HT-29 (cell line): ENCODE measurements around the gene GRHL3. TPM values are rescaled to one million over a fixed set of nuclear protein-coding genes. Genes with fewer than 3 reads are reported as not detected.

ENCODE experiments used
- DNase-seq: peaks from one replicate; pipeline ENCODE4 v3.0.0-alpha.2; 2015; ENCODE audit warnings: low spot score
- total RNA-seq: library from RNA; depleted of rRNA; stranded (reverse); fragments of >200 nt; shearing (Covaris generic); gene quantifications from 2 replicates; pipeline ENCODE4 v1.2.3, GENCODE V29; 2014

The GRHL3 gene
- total RNA-seq, 1 experiment from 2014 or later = 5.5 TPM

- no peak for DNase-seq
These were observed 53.9 kb downstream of the GRHL3 start for GRCh38 chr1:24373044-24373443.

GRCh38 chr1:24373710-24374109, 54.6 kb downstream of the GRHL3 start:
- DNase-seq = no peak

- peak; percentile 50 for DNase-seq
These were observed 56.0 kb downstream of the GRHL3 start for GRCh38 chr1:24374891-24375786.

- no peak for DNase-seq
These were observed 60.7 kb downstream of the GRHL3 start for GRCh38 chr1:24379733-24380315.

GRCh38 chr1:24380508-24380907, 61.4 kb downstream of the GRHL3 start:
- no peak for DNase-seq

GRCh38 chr1:24381256-24381655, 62.1 kb downstream of the GRHL3 start:
- no peak for DNase-seq

- DNase-seq = no peak
These were observed 63.0 kb downstream of the GRHL3 start for GRCh38 chr1:24382165-24382577.

GRCh38 chr1:24383381-24383940, 64.3 kb downstream of the GRHL3 start:
- DNase-seq = no peak

- DNase-seq = no peak
These were observed 65.3 kb downstream of the GRHL3 start for GRCh38 chr1:24384251-24385090.

GRCh38 chr1:24385160-24385940, 66.2 kb downstream of the GRHL3 start:
- DNase-seq = no peak

- DNase-seq = no peak
These were observed 67.1 kb downstream of the GRHL3 start for GRCh38 chr1:24386241-24386640.

- DNase-seq = no peak
These were observed 67.8 kb downstream of the GRHL3 start for GRCh38 chr1:24386931-24387330.

- DNase-seq = no peak
These were observed 68.5 kb downstream of the GRHL3 start for GRCh38 chr1:24387636-24388175.

GRCh38 chr1:24388331-24388885, 69.3 kb downstream of the GRHL3 start:
- DNase-seq = no peak

- peak; percentile 54 for DNase-seq
These were observed 70.1 kb downstream of the GRHL3 start for GRCh38 chr1:24389231-24389678.

GRCh38 chr1:24390924-24391782, 72.0 kb downstream of the GRHL3 start:
- peak; percentile 86 for DNase-seq

GRCh38 chr1:24391882-24392603, 72.9 kb downstream of the GRHL3 start:
- peak; percentile 84 for DNase-seq

GRCh38 chr1:24392604-24392946, 73.4 kb downstream of the GRHL3 start:
- DNase-seq = no peak
